ENCODE results near the gene TENM3.

DNA sequence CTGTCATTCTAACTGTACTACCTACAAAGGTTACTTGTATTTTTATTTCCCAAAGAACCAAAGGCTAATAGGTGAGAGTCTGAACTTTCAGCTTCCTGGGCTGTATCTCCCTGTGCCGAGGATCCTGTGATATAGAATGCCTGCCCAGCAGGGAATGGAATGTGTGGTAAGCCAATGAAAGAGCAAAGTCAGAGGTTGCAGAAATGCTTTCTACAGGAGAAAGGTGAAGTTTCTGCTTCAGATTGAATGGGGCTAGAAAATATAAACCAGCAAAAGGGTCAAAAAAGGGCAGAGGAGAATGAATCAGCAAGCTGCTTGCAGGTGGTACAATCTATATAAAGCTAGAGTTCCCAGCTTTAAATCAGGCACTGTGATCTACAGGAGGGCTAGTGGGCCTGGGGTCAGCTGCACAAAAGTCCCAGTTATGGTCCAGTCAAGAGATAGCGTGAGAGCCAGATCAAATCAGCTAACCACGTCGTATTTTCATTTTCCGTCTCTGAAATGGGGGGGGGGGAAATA lies 527.9 kb downstream of the TENM3 start:
- no peak for TF ChIP-seq POLR2A (IDR thresholded peaks at IDR 0.05)
- TF ChIP-seq, protein P1, sequence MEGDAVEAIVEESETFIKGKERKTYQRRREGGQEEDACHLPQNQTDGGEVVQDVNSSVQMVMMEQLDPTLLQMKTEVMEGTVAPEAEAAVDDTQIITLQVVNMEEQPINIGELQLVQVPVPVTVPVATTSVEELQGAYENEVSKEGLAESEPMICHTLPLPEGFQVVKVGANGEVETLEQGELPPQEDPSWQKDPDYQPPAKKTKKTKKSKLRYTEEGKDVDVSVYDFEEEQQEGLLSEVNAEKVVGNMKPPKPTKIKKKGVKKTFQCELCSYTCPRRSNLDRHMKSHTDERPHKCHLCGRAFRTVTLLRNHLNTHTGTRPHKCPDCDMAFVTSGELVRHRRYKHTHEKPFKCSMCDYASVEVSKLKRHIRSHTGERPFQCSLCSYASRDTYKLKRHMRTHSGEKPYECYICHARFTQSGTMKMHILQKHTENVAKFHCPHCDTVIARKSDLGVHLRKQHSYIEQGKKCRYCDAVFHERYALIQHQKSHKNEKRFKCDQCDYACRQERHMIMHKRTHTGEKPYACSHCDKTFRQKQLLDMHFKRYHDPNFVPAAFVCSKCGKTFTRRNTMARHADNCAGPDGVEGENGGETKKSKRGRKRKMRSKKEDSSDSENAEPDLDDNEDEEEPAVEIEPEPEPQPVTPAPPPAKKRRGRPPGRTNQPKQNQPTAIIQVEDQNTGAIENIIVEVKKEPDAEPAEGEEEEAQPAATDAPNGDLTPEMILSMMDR (IDR thresholded peaks at IDR 0.05), result no peak

Measured in Peyer's patch (tissue), 4 donors.